HepG2 (cell line): Measurements from ENCODE around the gene SMIM36. TPM values are rescaled to one million over a fixed set of nuclear protein-coding genes. Genes with fewer than 3 reads are reported as not detected.

ENCODE experiments used
- ATAC-seq: fragments of 200-7000 bp; cut with Tn5 transposase; 3 replicates; pipeline ENCODE4 v1.9.1; 2020; ENCODE audit warnings: mild to moderate bottlenecking, moderate library complexity
- BruUV-seq: library from RNA; stranded (reverse); fragments of 400-500 nt; replicated peaks from 2 replicates; lab custom pipeline; 2021; lab: Mats Ljungman, UMichigan
- CTCF ChIA-PET: fragments of 300-600 bp; formaldehyde crosslinking; extraction: SDS; loops from one replicate; lab custom pipeline; 2021; ENCODE audit warnings: low total read pairs, inconsistent platforms, low intra/inter-chr PET ratio; lab: Yijun Ruan, JAX
- POLR2A ChIA-PET: fragments of 350-600 bp; sonication (Branson Sonifier 250); formaldehyde crosslinking; loops from one replicate; lab custom pipeline; 2020; ENCODE audit warnings: antibody characterized with exemption, inconsistent platforms; lab: Yijun Ruan, JAX
- DNase-seq: peaks from one replicate; pipeline ENCODE4 v3.0.0-alpha.2; 2015; ENCODE audit warnings: low spot score
- FAIRE-seq: peaks from 3 replicates; lab custom pipeline; 2011; peaks lifted over from hg19 to GRCh38; lab: Jason Lieb, UNC
- H2AFZ ChIP-seq: one replicate; pipeline ENCODE4 v1.6.1; 2011; ENCODE audit warnings: low read length, inconsistent platforms
- H3K27ac ChIP-seq: fragments of 300-600 bp; 3 replicates; pipeline ENCODE4 v1.8.0; 2011; ENCODE audit warnings: mixed run types, mild to moderate bottlenecking, mixed read lengths, low read length, inconsistent platforms; ENCODE audit not compliant: insufficient read depth; ENCODE audit errors: extremely low read length
- H3K27me3 ChIP-seq, 2 experiments: fragments of 200-600 bp in 1 of 2; 2 replicates in 1 of 2; 3 replicates in 1 of 2; pipeline versions ENCODE4 v1.6.0 to v1.8.0; 2011; ENCODE audit warnings: low read length in 2 of 2, mild to moderate bottlenecking in 2 of 2, moderate library complexity in 2 of 2, inconsistent platforms in 1 of 2; ENCODE audit not compliant: insufficient read depth in 2 of 2, control insufficient read depth in 1 of 2
- H3K36me3 ChIP-seq, 2 experiments: fragments of 200-600 bp in 1 of 2; replicated peaks in 1 of 2; 2 replicates in 1 of 2; 3 replicates in 1 of 2; pipeline versions ENCODE4 v1.5.1 to v1.8.0; 2011; ENCODE audit warnings: low read length in 2 of 2, inconsistent platforms in 1 of 2; ENCODE audit not compliant: insufficient read depth in 2 of 2, control insufficient read depth in 1 of 2
- H3K4me1 ChIP-seq: 2 replicates; pipeline ENCODE4 v1.5.1; 2012; ENCODE audit warnings: low read length, inconsistent platforms; ENCODE audit not compliant: insufficient read depth
- H3K4me2 ChIP-seq: 2 replicates; pipeline ENCODE4 v1.6.0; 2011; ENCODE audit warnings: low read depth, low read length, inconsistent platforms
- H3K4me3 ChIP-seq, 3 experiments: fragments of 200-600 bp in 1 of 3; sonication (generic), shearing (Covaris generic) in 1 of 3; replicated peaks in 1 of 3; 2 replicates each; pipeline ENCODE4 v1.5.1; 2011 to 2016; ENCODE audit warnings: low read length in 3 of 3, inconsistent platforms in 2 of 3, low read depth in 2 of 3, mild to moderate bottlenecking in 2 of 3, control low read depth in 1 of 3, mixed read lengths in 1 of 3; ENCODE audit not compliant: insufficient read depth in 1 of 3
- H3K79me2 ChIP-seq: one replicate; pipeline ENCODE4 v1.6.1; 2011; ENCODE audit warnings: low read length, inconsistent platforms; ENCODE audit not compliant: insufficient read depth
- H3K9ac ChIP-seq: 2 replicates; pipeline ENCODE4 v1.6.0; 2011; ENCODE audit warnings: mild to moderate bottlenecking, low read depth, low read length, inconsistent platforms; ENCODE audit not compliant: insufficient read depth
- H3K9me3 ChIP-seq: 2 replicates; pipeline ENCODE4 v1.5.1; 2012; ENCODE audit warnings: mild to moderate bottlenecking, low read length
- H4K20me1 ChIP-seq: 2 replicates; pipeline ENCODE4 v1.6.0; 2011; ENCODE audit warnings: inconsistent platforms, mild to moderate bottlenecking, low read length, moderate library complexity; ENCODE audit not compliant: insufficient read depth
- AHDC1 ChIP-seq: sonication (generic); formaldehyde crosslinking; IDR thresholded peaks from 2 replicates; pipeline ENCODE4 v1.5.1; 2020; ENCODE audit warnings: mild to moderate bottlenecking, missing genetic modification reagents, borderline replicate concordance
- CSRNP1 ChIP-seq: sonication (generic); formaldehyde crosslinking; IDR thresholded peaks from 2 replicates; pipeline ENCODE4 v1.8.1; 2023; ENCODE audit warnings: mild to moderate bottlenecking, missing genetic modification reagents
- GLMP ChIP-seq: sonication (generic); formaldehyde crosslinking; IDR thresholded peaks from 2 replicates; pipeline ENCODE4 v1.9.0; 2021; ENCODE audit warnings: missing genetic modification reagents, mild to moderate bottlenecking, borderline replicate concordance
- HIC2 ChIP-seq: sonication (generic); formaldehyde crosslinking; IDR thresholded peaks from 2 replicates; pipeline ENCODE4 v1.9.0; 2022; ENCODE audit warnings: low read depth, missing genetic modification reagents
- HINFP ChIP-seq: sonication (generic); formaldehyde crosslinking; IDR thresholded peaks from 2 replicates; pipeline ENCODE4 v1.4.0; 2020; ENCODE audit warnings: low read depth, mild to moderate bottlenecking, missing genetic modification reagents
- ZNF510 ChIP-seq: sonication (generic); formaldehyde crosslinking; IDR thresholded peaks from 2 replicates; pipeline ENCODE4 v1.4.0; 2020; ENCODE audit warnings: low read depth, mild to moderate bottlenecking, missing genetic modification reagents
- ZNF616 ChIP-seq: sonication (generic); formaldehyde crosslinking; IDR thresholded peaks from 2 replicates; pipeline ENCODE4 v1.5.0; 2020; ENCODE audit warnings: low read depth, mild to moderate bottlenecking, missing genetic modification reagents
- ZNF878 ChIP-seq: sonication (generic); formaldehyde crosslinking; IDR thresholded peaks from 2 replicates; pipeline ENCODE4 v1.8.1; 2023; ENCODE audit warnings: mild to moderate bottlenecking, missing genetic modification reagents, moderate library complexity
- WGBS: methylation state at CpG from one replicate; pipeline ENCODE4 v1.1.6; 2017; ENCODE audit warnings: low lambda C conversion rate; 5-methylcytosine and 5-hydroxymethylcytosine counted together
- in situ Hi-C: cut with HindIII; loops from 2 replicates; pipeline ENCODE4 v1.10.0; 2017; ENCODE audit warnings: low pct_unique_long_range_greater_than_20kb; ENCODE audit not compliant: extremely low pct_ligation_motif_present
- intact Hi-C: fragments of 100-400 bp; cut with micrococcal nuclease; formaldehyde crosslinking; loops from one replicate; pipeline ENCODE4 v1.10.0; 2022; ENCODE audit not compliant: unreplicated experiment
- polyA plus RNA-seq, 8 experiments: library from polyadenylated mRNA; depleted of rRNA in 3 of 8; stranded (reverse) in 7 of 8; unstranded in 1 of 8; fragments of >200 nt; fragmentation: Illumina TruSeq in 4 of 8; extraction: Trizol in 4 of 8; gene quantifications; 2 replicates each; pipeline versions ENCODE4 v1.2.1 to v1.2.3, GENCODE V29; 2011 to 2016; ENCODE audit warnings: low read depth in 4 of 8, missing spikeins in 1 of 8, mixed read lengths in 1 of 8; ENCODE audit not compliant: insufficient read depth in 1 of 8
- total RNA-seq, 5 experiments: library from RNA; depleted of rRNA; stranded (reverse); fragments of >200 nt; fragmentation: Illumina TruSeq; extraction: Trizol; gene quantifications; 2 replicates each; pipeline ENCODE4 v1.2.3, GENCODE V29; 2016; ENCODE audit warnings: low read depth in 1 of 5

The SMIM36 gene
- total and polyA plus RNA-seq, 2 of the 13 experiments (the other 11 are each of a cell fraction or from before 2014, with no cell fraction given) = not detected

- TF ChIP-seq HINFP (no peak), ZNF878 (CRISPR knock-in tag) (peak; percentile 31; the same call in 1 of the 2 replicates), ZNF510 (0 out of 2 replicates have a peak, but pooled peaks have one; percentile 55), GLMP (CRISPR knock-in tag) (no peak)
These were observed 68.1 kb downstream of the SMIM36 start (continued) for GRCh38 chr17:55442953-55443683.

- ChIA-PET CTCF (no interaction called here), POLR2A (interaction anchor here (0.9 to 6.8 kb wide), 5 partner anchors 10 to 26 kb away, joined by 3 to 136 read pairs (median 5); partner anchors contain the start of gene MMD)
- Histone ChIP-seq H3K27me3 (no peaks in the 10 kb centered on the region), H3K4me1 (peaks cover 86% of the 10 kb centered on the region), H3K4me2 (no peak overlapping the region), H3K79me2 (no peaks in the 10 kb centered on the region), H3K36me3 (no peaks in the 10 kb centered on the region), H4K20me1 (no peaks in the 10 kb centered on the region), H3K27ac (peak overlapping the region; percentile 25), H3K4me3 (no peak overlapping the region), H3K9ac (no peak overlapping the region), H3K9me3 (no peaks in the 10 kb centered on the region), H2AFZ (no peak overlapping the region)
- FAIRE-seq = no peak
- no TSS peak for BruUV-seq
- intact Hi-C loops = no loop called here
- in situ Hi-C loops = no loop called here
- DNase-seq = no peak
- no peak for ATAC-seq
- WGBS = 97% methylated on average over 5 of the region's 5 CpGs
- TF ChIP-seq HIC2 (CRISPR knock-in tag) (no peak), CSRNP1 (CRISPR knock-in tag) (no peak), ZNF616 (CRISPR knock-in tag) (no peak), AHDC1 (0 out of 2 replicates have a peak, but pooled peaks have one; percentile 10)
These were observed 68.8 kb downstream of the SMIM36 start for GRCh38 chr17:55442462-55442861.
